Activated B cell treated with CpG ODN at 0.5 μM for 24 hours (primary cell): ENCODE data around the gene SNCAIP. TPM values are rescaled to one million over a fixed set of nuclear protein-coding genes. Genes with fewer than 3 reads are reported as not detected.

ENCODE experiments used
- ATAC-seq: fragments of 200-7000 bp; cut with Tn5 transposase; one replicate; pipeline ENCODE4 v1.10.0; 2021; ENCODE audit warnings: low read depth, mild to moderate bottlenecking, moderate library complexity
- CTCF ChIA-PET: fragments of 350-600 bp; sonication (Branson Sonifier 250); formaldehyde crosslinking; loops from one replicate; lab custom pipeline; 2021; ENCODE audit warnings: antibody characterized with exemption; lab: Charles Lee
- POLR2A ChIA-PET: fragments of 350-600 bp; sonication (Branson Sonifier 250); formaldehyde crosslinking; loops from one replicate; lab custom pipeline; 2021; ENCODE audit warnings: antibody characterized with exemption; lab: Charles Lee
- DNase-seq: peaks from one replicate; pipeline ENCODE4 v3.0.0; 2022
- H3K27ac Mint-ChIP-seq: one replicate; pipeline ENCODE4 v1.8.0; 2020; ENCODE audit warnings: mixed read lengths
- H3K27me3 Mint-ChIP-seq: one replicate; pipeline ENCODE4 v1.8.0; 2021; ENCODE audit warnings: mixed read lengths
- H3K36me3 Mint-ChIP-seq: one replicate; pipeline ENCODE4 v1.8.0; 2021; ENCODE audit warnings: low read depth, mixed read lengths
- H3K4me1 Mint-ChIP-seq: one replicate; pipeline ENCODE4 v1.8.0; 2021; ENCODE audit warnings: mixed read lengths
- H3K4me3 Mint-ChIP-seq: one replicate; pipeline ENCODE4 v1.8.0; 2020; ENCODE audit warnings: mild to moderate bottlenecking, mixed read lengths
- H3K9me3 Mint-ChIP-seq: one replicate; pipeline ENCODE4 v1.8.0; 2020; ENCODE audit warnings: mixed read lengths
- CTCF ChIP-seq: fragments of 200-600 bp; IDR thresholded peaks from one replicate; pipeline ENCODE4 v1.8.0; 2022; ENCODE audit warnings: antibody characterized with exemption, mild to moderate bottlenecking
- intact Hi-C: fragments of 100-400 bp; cut with micrococcal nuclease; formaldehyde crosslinking; loops from one replicate; pipeline ENCODE4 v1.15.1; 2024
- total RNA-seq: library from RNA; stranded (reverse); gene quantifications from 2 replicates; pipeline ENCODE4 v1.2.3, GENCODE V29; 2022

SNCAIP gene
- total RNA-seq, 1 donor from 2014 or later = not detected

GRCh38 chr5:122322801-122323548 is 10.9 kb downstream of the SNCAIP start:
- no peak for TF ChIP-seq CTCF
- H3K36me3 Mint-ChIP-seq = no peaks in the 10 kb centered on the region
- peaks cover 4% of the 10 kb centered on the region for H3K9me3 Mint-ChIP-seq
- no peaks in the 10 kb centered on the region for H3K4me1 Mint-ChIP-seq
- H3K27ac Mint-ChIP-seq = no peak overlapping the region
- intact Hi-C loops = no loop called here
- ATAC-seq = no peak
- CTCF ChIA-PET = no interaction called here
- peaks cover 2% of the 10 kb centered on the region for H3K27me3 Mint-ChIP-seq
- no peak for DNase-seq
- POLR2A ChIA-PET = no interaction called here
- no peak overlapping the region for H3K4me3 Mint-ChIP-seq

- no peak for TF ChIP-seq CTCF
- CTCF ChIA-PET = no interaction called here
- ATAC-seq (no peak), DNase-seq (no peak)
- peaks cover 2% of the 10 kb centered on the region for H3K27me3 Mint-ChIP-seq
- H3K4me3 Mint-ChIP-seq = no peak overlapping the region
- peaks cover 4% of the 10 kb centered on the region for H3K9me3 Mint-ChIP-seq
- H3K27ac Mint-ChIP-seq = no peak overlapping the region
- intact Hi-C loops = no loop called here
- no peaks in the 10 kb centered on the region for H3K4me1 Mint-ChIP-seq
- H3K36me3 Mint-ChIP-seq = no peaks in the 10 kb centered on the region
- POLR2A ChIA-PET = no interaction called here
Measured at GRCh38 chr5:122323738-122324137, 11.7 kb downstream of the SNCAIP start.

GRCh38 chr5:122327110-122327509 is 15.1 kb downstream of the SNCAIP start:
- no peak overlapping the region for H3K4me3 Mint-ChIP-seq
- no peak for TF ChIP-seq CTCF
- POLR2A ChIA-PET = no interaction called here
- no peaks in the 10 kb centered on the region for H3K4me1 Mint-ChIP-seq
- CTCF ChIA-PET = no interaction called here
- H3K27me3 Mint-ChIP-seq = peaks cover 4% of the 10 kb centered on the region
- H3K9me3 Mint-ChIP-seq = peaks cover 4% of the 10 kb centered on the region
- no peak overlapping the region for H3K27ac Mint-ChIP-seq
- intact Hi-C loops = no loop called here
- H3K36me3 Mint-ChIP-seq = no peaks in the 10 kb centered on the region
- no peak for ATAC-seq
- no peak for DNase-seq

- intact Hi-C loops = no loop called here
- TF ChIP-seq CTCF = no peak
- Mint-ChIP-seq H3K9me3 (peaks cover 4% of the 10 kb centered on the region), H3K27ac (no peak overlapping the region), H3K4me1 (no peaks in the 10 kb centered on the region), H3K36me3 (no peaks in the 10 kb centered on the region), H3K27me3 (peaks cover 3% of the 10 kb centered on the region), H3K4me3 (no peak overlapping the region)
- ATAC-seq (no peak), DNase-seq (no peak)
- CTCF ChIA-PET = no interaction called here
- POLR2A ChIA-PET = no interaction called here
Measured at GRCh38 chr5:122330881-122331280, 18.8 kb downstream of the SNCAIP start.

GRCh38 chr5:122332599-122333555 is 20.8 kb downstream of the SNCAIP start:
- Mint-ChIP-seq H3K4me1 (no peaks in the 10 kb centered on the region), H3K36me3 (no peaks in the 10 kb centered on the region), H3K9me3 (no peaks in the 10 kb centered on the region), H3K27ac (no peak overlapping the region), H3K27me3 (peaks cover 3% of the 10 kb centered on the region), H3K4me3 (no peak overlapping the region)
- no peak for ATAC-seq
- ChIA-PET CTCF (no interaction called here), POLR2A (no interaction called here)
- TF ChIP-seq CTCF = no peak
- intact Hi-C loops = no loop called here
- DNase-seq = no peak
